OCI-LY1 (cell line): ENCODE results near the gene RABGAP1L.

ENCODE experiments used
- H2AFZ ChIP-seq: fragments of 200-600 bp; sonication (generic), shearing (Covaris generic); 2 replicates; pipeline ENCODE4 v1.6.0; 2014; ENCODE audit warnings: antibody characterized with exemption, mild to moderate bottlenecking, low read length
- H3F3A ChIP-seq: fragments of 200-600 bp; sonication (generic), shearing (Covaris generic); 2 replicates; pipeline ENCODE4 v1.6.0; 2014; ENCODE audit warnings: mild to moderate bottlenecking, antibody characterized with exemption, low read length, moderate library complexity; ENCODE audit not compliant: insufficient read depth
- H3K27ac ChIP-seq: fragments of 200-600 bp; sonication (generic); 2 replicates; pipeline ENCODE4 v1.5.1; 2014; ENCODE audit warnings: low read length, mixed run types, mild to moderate bottlenecking, low read depth; ENCODE audit not compliant: poor library complexity, severe bottlenecking
- H3K27me3 ChIP-seq: fragments of 200-600 bp; sonication (generic); 2 replicates; pipeline ENCODE4 v1.6.0; 2014; ENCODE audit warnings: antibody characterized with exemption, mild to moderate bottlenecking, low read length, moderate library complexity; ENCODE audit not compliant: insufficient read depth
- H3K36me3 ChIP-seq: fragments of 200-600 bp; sonication (generic); 2 replicates; pipeline ENCODE4 v1.6.1; 2014; ENCODE audit warnings: mild to moderate bottlenecking, antibody characterized with exemption, low read length, moderate library complexity, mixed read lengths; ENCODE audit not compliant: insufficient read depth
- H3K4me1 ChIP-seq: fragments of 200-600 bp; sonication (generic); 2 replicates; pipeline ENCODE4 v1.5.1; 2014; ENCODE audit warnings: mild to moderate bottlenecking, low read length, moderate library complexity; ENCODE audit not compliant: insufficient read depth, severe bottlenecking
- H3K4me2 ChIP-seq: fragments of 200-600 bp; sonication (generic), shearing (Covaris generic); 2 replicates; pipeline ENCODE4 v1.6.1; 2014; ENCODE audit warnings: low read length
- H3K4me3 ChIP-seq: fragments of 200-600 bp; sonication (generic); 2 replicates; pipeline ENCODE4 v1.5.1; 2014; ENCODE audit warnings: low read length, low read depth, mild to moderate bottlenecking, mixed read lengths; ENCODE audit not compliant: poor library complexity, severe bottlenecking
- H3K79me2 ChIP-seq: fragments of 200-600 bp; shearing (Covaris generic); 2 replicates; pipeline ENCODE4 v1.6.1; 2016; ENCODE audit warnings: mixed run types, low read length, mixed read lengths; ENCODE audit not compliant: insufficient read depth
- H3K9ac ChIP-seq: fragments of 200-600 bp; sonication (generic), shearing (Covaris generic); 2 replicates; pipeline ENCODE4 v1.6.1; 2014; ENCODE audit warnings: mild to moderate bottlenecking, low read length, mixed read lengths
- H3K9me2 ChIP-seq: fragments of 200-600 bp; sonication (generic), shearing (Covaris generic); 2 replicates; pipeline ENCODE4 v1.6.1; 2014; ENCODE audit warnings: low read depth, mild to moderate bottlenecking, low read length, mixed read lengths
- H3K9me3 ChIP-seq: fragments of 200-600 bp; shearing (Covaris generic); 2 replicates; pipeline ENCODE4 v1.6.1; 2014; ENCODE audit warnings: low read length, mixed read lengths
- H4K20me1 ChIP-seq: fragments of 200-600 bp; sonication (generic), shearing (Covaris generic); 2 replicates; pipeline ENCODE4 v1.6.0; 2016; ENCODE audit warnings: mild to moderate bottlenecking, low read length; ENCODE audit not compliant: insufficient read depth
- EZH2 ChIP-seq: fragments of 200-600 bp; sonication (generic), shearing (Covaris generic); IDR thresholded peaks from 2 replicates; pipeline ENCODE4 v1.8.0; 2017; ENCODE audit warnings: borderline replicate concordance, mixed run types, mild to moderate bottlenecking, antibody characterized with exemption, low read length, moderate library complexity, mixed read lengths
- TF ChIP-seq, protein P1 (sequence below): fragments of 200-600 bp; sonication (generic), shearing (Covaris generic); IDR thresholded peaks from 2 replicates; pipeline ENCODE4 v1.5.1; 2017; ENCODE audit warnings: mild to moderate bottlenecking, antibody characterized with exemption, low read length, moderate library complexity, mixed read lengths

The RABGAP1L gene

DNA sequence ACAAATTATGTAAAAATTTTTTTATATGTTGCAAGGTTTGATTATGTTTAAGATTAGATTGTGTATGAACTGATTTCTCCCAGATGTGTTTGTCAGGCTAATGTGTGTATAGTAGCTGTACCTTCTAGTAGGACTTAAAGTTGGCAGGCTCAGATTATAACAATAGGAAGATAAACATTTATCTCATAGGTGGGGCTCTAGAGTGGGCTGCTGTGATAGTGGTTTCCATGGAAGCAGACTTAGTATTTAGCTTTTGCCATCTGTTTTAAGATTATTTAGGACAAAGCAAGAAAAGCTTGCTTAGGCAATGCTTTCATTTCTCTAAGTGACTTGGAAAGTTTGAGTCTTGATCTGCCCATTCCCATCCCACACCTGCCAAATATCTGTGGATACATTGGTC, 652.7 kb downstream of the RABGAP1L start:
- H3K27ac ChIP-seq = no peak overlapping the region
- no peak overlapping the region for H3K4me3 ChIP-seq
- H3K9ac ChIP-seq = no peak overlapping the region
- H4K20me1 ChIP-seq = no peaks in the 10 kb centered on the region
- no peak overlapping the region for H2AFZ ChIP-seq
- no peak overlapping the region for H3K4me2 ChIP-seq
- H3K79me2 ChIP-seq = no peaks in the 10 kb centered on the region
- no peaks in the 10 kb centered on the region for H3F3A ChIP-seq
- H3K4me1 ChIP-seq = peaks cover 13% of the 10 kb centered on the region
- H3K36me3 ChIP-seq = peaks cover 5% of the 10 kb centered on the region; the same call in 1 of the 2 replicates
- TF ChIP-seq EZH2 = no peak
- TF ChIP-seq, protein P1, sequence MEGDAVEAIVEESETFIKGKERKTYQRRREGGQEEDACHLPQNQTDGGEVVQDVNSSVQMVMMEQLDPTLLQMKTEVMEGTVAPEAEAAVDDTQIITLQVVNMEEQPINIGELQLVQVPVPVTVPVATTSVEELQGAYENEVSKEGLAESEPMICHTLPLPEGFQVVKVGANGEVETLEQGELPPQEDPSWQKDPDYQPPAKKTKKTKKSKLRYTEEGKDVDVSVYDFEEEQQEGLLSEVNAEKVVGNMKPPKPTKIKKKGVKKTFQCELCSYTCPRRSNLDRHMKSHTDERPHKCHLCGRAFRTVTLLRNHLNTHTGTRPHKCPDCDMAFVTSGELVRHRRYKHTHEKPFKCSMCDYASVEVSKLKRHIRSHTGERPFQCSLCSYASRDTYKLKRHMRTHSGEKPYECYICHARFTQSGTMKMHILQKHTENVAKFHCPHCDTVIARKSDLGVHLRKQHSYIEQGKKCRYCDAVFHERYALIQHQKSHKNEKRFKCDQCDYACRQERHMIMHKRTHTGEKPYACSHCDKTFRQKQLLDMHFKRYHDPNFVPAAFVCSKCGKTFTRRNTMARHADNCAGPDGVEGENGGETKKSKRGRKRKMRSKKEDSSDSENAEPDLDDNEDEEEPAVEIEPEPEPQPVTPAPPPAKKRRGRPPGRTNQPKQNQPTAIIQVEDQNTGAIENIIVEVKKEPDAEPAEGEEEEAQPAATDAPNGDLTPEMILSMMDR = no peak
- H3K9me2 ChIP-seq = no peaks in the 10 kb centered on the region
- H3K27me3 ChIP-seq = no peaks in the 10 kb centered on the region
- no peaks in the 10 kb centered on the region for H3K9me3 ChIP-seq

DNA sequence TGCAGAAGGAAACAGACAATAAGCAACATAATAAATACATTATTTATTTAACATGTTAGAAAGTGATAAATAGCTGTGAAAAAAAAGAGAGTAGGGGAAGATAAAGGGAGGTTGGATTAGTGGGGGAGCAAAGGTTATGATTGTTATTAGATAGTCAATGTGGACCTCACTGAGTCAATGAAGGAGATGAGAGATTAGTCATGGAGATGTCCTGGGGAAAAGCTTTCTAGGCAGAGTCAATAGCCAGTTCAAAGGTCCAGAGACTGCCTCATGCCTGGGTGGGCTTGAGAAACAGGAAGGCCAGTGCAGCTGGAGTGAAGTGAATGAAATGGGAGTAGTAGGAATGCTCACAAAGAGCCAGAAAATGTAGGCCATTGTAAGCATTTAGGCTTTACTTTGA, 653.3 kb downstream of the RABGAP1L start:
- Histone ChIP-seq H3K9ac (no peak overlapping the region), H3K36me3 (peaks cover 5% of the 10 kb centered on the region; the same call in 1 of the 2 replicates), H3K9me3 (no peaks in the 10 kb centered on the region), H2AFZ (no peak overlapping the region), H3K4me1 (peaks cover 13% of the 10 kb centered on the region), H3K4me3 (no peak overlapping the region), H3K9me2 (no peaks in the 10 kb centered on the region), H3K27me3 (no peaks in the 10 kb centered on the region), H3F3A (no peaks in the 10 kb centered on the region), H3K4me2 (no peak overlapping the region), H3K79me2 (no peaks in the 10 kb centered on the region), H4K20me1 (no peaks in the 10 kb centered on the region), H3K27ac (no peak overlapping the region)
- TF ChIP-seq, protein P1 = no peak
- TF ChIP-seq EZH2 = no peak

DNA sequence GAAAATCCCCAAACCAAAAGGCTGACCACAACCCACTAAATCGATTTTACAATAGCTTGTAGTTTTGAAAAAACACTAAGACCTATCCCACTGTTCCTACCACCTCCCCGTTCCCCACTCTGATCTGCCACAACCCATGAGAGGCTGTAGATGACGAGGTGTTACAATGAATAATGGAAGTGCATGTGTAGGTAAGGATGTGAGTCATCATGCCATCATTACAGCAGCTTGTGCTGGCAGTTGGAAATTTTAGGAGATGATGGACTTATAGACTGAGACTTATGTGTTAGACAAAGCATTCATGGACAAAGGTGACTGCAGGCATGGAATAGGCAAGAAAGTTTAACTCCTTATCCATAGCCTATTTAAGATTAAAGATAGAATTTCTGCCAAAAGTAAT, 655.7 kb downstream of the RABGAP1L start:
- Histone ChIP-seq H3K4me1 (peaks cover 13% of the 10 kb centered on the region), H2AFZ (no peak overlapping the region), H3K9me2 (no peaks in the 10 kb centered on the region), H4K20me1 (no peaks in the 10 kb centered on the region), H3K79me2 (no peaks in the 10 kb centered on the region), H3K4me2 (no peak overlapping the region; the same call in 1 of the 2 replicates), H3F3A (no peaks in the 10 kb centered on the region), H3K9me3 (no peaks in the 10 kb centered on the region), H3K27ac (no peak overlapping the region), H3K9ac (no peak overlapping the region), H3K36me3 (peaks cover 5% of the 10 kb centered on the region; the same call in 1 of the 2 replicates), H3K27me3 (no peaks in the 10 kb centered on the region), H3K4me3 (no peak overlapping the region)
- TF ChIP-seq EZH2 = no peak
- TF ChIP-seq, protein P1 = no peak
